Subcutaneous adipose tissue (tissue), 4 donors: ENCODE results near the gene MEGF11. TPM values are rescaled to one million over a fixed set of nuclear protein-coding genes. Genes with fewer than 3 reads are reported as not detected.

Experiments
- CTCF ChIP-seq: fragments of 450-650 bp; IDR thresholded peaks from one replicate; pipeline ENCODE4 v1.5.1; 2016; ENCODE audit warnings: low read depth, mild to moderate bottlenecking, control low read depth, antibody characterized with exemption, moderate library complexity
- total RNA-seq, 4 donors: library from RNA; depleted of rRNA; stranded (reverse); fragments of >200 nt; gene quantifications; one replicate each; pipeline ENCODE4 v1.1.0, GENCODE V29; 2016

Gene MEGF11
- total RNA-seq, 4 donors from 2014 or later, result not detected

- no peak for TF ChIP-seq CTCF
Measured at GRCh38 chr15:66025015-66025452, 228.5 kb downstream of the MEGF11 start.

- TF ChIP-seq CTCF, result no peak
Measured at GRCh38 chr15:66024116-66024515, 229.4 kb downstream of the MEGF11 start.

GRCh38 chr15:66023311-66023972, 230.1 kb downstream of the MEGF11 start:
- TF ChIP-seq CTCF, result no peak

- no peak for TF ChIP-seq CTCF
Measured at GRCh38 chr15:66022163-66022525, 231.4 kb downstream of the MEGF11 start.

GRCh38 chr15:66021496-66022162, 231.9 kb downstream of the MEGF11 start:
- TF ChIP-seq CTCF, result no peak

- no peak for TF ChIP-seq CTCF
Measured at GRCh38 chr15:66019826-66020398, 233.6 kb downstream of the MEGF11 start.

GRCh38 chr15:66019368-66019767, 234.2 kb downstream of the MEGF11 start:
- TF ChIP-seq CTCF, result no peak
